K562 (cell line): ENCODE data around the gene SUV39H2.

Experiments
- CREM ChIP-seq: IDR thresholded peaks from 2 replicates; pipeline ENCODE4 v1.6.1; 2014; ENCODE audit warnings: antibody characterized with exemption, low read depth
- ESRRA ChIP-seq: fragments of 450-650 bp; IDR thresholded peaks from 2 replicates; pipeline ENCODE4 v1.6.1; 2014; ENCODE audit warnings: low read depth, mild to moderate bottlenecking, moderate library complexity, borderline replicate concordance
- NR3C1 ChIP-seq: sonication (generic); formaldehyde crosslinking; IDR thresholded peaks from 2 replicates; pipeline ENCODE4 v1.8.1; 2022; ENCODE audit warnings: missing genetic modification reagents
- TF ChIP-seq, protein P1 (sequence below): sonication (generic); formaldehyde crosslinking; IDR thresholded peaks from 2 replicates; pipeline ENCODE4 v1.5.0; 2020; ENCODE audit warnings: missing genetic modification reagents
- TF ChIP-seq, protein P2 (sequence below), 3 experiments: IDR thresholded peaks in 2 of 3; conservative IDR thresholded peaks in 1 of 3; 2 replicates each; pipeline ENCODE4 v1.5.1; 2011 to 2012; ENCODE audit warnings: low read length in 3 of 3, mild to moderate bottlenecking in 3 of 3, control low read depth in 2 of 3, improper control_type of control experiment in 1 of 3, inconsistent platforms in 1 of 3, low read depth in 1 of 3, mixed read lengths in 1 of 3, moderate library complexity in 1 of 3; ENCODE audit not compliant: insufficient read depth in 2 of 3
- TF ChIP-seq, protein P3 (sequence below): sonication (generic); formaldehyde crosslinking; IDR thresholded peaks from 2 replicates; pipeline ENCODE4 v1.9.0; 2022; ENCODE audit warnings: mild to moderate bottlenecking, missing genetic modification reagents

DNA sequence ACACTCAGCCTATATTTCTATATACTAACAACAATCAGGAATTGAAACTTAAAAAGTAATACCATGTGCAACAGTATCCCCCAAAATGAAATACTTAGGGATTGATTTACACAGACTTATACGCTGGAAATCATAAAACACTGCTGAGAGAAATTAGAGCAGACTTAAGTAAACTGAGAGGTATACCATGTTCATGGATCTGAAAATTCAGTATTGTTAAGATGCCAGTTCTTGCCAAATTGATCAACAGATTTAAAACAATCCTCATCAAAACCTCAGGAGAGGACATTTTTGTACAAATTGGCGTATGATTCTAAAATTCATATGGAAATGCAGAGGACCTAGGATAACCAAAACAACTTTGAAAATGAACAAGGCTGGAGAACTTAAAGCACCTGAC is 37.9 kb downstream of the SUV39H2 start:
- TF ChIP-seq CREM (no peak), NR3C1 (CRISPR knock-in tag) (no peak), ESRRA (no peak)
- TF ChIP-seq, protein P1, sequence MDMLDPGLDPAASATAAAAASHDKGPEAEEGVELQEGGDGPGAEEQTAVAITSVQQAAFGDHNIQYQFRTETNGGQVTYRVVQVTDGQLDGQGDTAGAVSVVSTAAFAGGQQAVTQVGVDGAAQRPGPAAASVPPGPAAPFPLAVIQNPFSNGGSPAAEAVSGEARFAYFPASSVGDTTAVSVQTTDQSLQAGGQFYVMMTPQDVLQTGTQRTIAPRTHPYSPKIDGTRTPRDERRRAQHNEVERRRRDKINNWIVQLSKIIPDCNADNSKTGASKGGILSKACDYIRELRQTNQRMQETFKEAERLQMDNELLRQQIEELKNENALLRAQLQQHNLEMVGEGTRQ, result no peak
- TF ChIP-seq, protein P2, sequence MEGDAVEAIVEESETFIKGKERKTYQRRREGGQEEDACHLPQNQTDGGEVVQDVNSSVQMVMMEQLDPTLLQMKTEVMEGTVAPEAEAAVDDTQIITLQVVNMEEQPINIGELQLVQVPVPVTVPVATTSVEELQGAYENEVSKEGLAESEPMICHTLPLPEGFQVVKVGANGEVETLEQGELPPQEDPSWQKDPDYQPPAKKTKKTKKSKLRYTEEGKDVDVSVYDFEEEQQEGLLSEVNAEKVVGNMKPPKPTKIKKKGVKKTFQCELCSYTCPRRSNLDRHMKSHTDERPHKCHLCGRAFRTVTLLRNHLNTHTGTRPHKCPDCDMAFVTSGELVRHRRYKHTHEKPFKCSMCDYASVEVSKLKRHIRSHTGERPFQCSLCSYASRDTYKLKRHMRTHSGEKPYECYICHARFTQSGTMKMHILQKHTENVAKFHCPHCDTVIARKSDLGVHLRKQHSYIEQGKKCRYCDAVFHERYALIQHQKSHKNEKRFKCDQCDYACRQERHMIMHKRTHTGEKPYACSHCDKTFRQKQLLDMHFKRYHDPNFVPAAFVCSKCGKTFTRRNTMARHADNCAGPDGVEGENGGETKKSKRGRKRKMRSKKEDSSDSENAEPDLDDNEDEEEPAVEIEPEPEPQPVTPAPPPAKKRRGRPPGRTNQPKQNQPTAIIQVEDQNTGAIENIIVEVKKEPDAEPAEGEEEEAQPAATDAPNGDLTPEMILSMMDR (IDR thresholded peaks at IDR 0.05 in 2 of 3, conservative IDR thresholded peaks at IDR 0.05 in 1 of 3; ENCODE audit: insufficient read depth in 2 of 3, low read depth in 1 of 3, low read length in 3 of 3), result no peak
- TF ChIP-seq, protein P3, sequence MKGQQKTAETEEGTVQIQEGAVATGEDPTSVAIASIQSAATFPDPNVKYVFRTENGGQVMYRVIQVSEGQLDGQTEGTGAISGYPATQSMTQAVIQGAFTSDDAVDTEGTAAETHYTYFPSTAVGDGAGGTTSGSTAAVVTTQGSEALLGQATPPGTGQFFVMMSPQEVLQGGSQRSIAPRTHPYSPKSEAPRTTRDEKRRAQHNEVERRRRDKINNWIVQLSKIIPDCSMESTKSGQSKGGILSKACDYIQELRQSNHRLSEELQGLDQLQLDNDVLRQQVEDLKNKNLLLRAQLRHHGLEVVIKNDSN, result no peak
